Nephron (organoid): Measurements from ENCODE around the gene PLIN1.

Experiments used
- H3K27ac Mint-ChIP-seq, 3 experiments: 2 replicates each; pipeline ENCODE4 v1.8.0; 2020; ENCODE audit warnings: mixed read lengths in 3 of 3, mild to moderate bottlenecking in 2 of 3, moderate library complexity in 1 of 3
- H3K27me3 Mint-ChIP-seq: 2 replicates; pipeline ENCODE4 v1.8.0; 2021; ENCODE audit warnings: low read depth, mild to moderate bottlenecking, moderate library complexity, mixed read lengths
- H3K36me3 Mint-ChIP-seq: 2 replicates; pipeline ENCODE4 v1.8.0; 2020; ENCODE audit warnings: low read depth, mixed read lengths
- H3K4me1 Mint-ChIP-seq: 2 replicates; pipeline ENCODE4 v1.8.0; 2020; ENCODE audit warnings: mixed read lengths
- H3K4me3 Mint-ChIP-seq, 3 experiments: 2 replicates each; pipeline ENCODE4 v1.8.0; 2020; ENCODE audit warnings: mild to moderate bottlenecking in 3 of 3, mixed read lengths in 3 of 3, moderate library complexity in 2 of 3
- H3K9me3 Mint-ChIP-seq: 2 replicates; pipeline ENCODE4 v1.8.0; 2020; ENCODE audit warnings: mixed read lengths
- TF ChIP-seq, protein P1 (sequence below), 3 experiments: fragments of 200-600 bp; sonication (generic); IDR thresholded peaks; one replicate each; pipeline ENCODE4 v1.5.0; 2021; ENCODE audit warnings: antibody characterized with exemption in 3 of 3; ENCODE audit not compliant: unreplicated experiment in 3 of 3

The PLIN1 gene

DNA sequence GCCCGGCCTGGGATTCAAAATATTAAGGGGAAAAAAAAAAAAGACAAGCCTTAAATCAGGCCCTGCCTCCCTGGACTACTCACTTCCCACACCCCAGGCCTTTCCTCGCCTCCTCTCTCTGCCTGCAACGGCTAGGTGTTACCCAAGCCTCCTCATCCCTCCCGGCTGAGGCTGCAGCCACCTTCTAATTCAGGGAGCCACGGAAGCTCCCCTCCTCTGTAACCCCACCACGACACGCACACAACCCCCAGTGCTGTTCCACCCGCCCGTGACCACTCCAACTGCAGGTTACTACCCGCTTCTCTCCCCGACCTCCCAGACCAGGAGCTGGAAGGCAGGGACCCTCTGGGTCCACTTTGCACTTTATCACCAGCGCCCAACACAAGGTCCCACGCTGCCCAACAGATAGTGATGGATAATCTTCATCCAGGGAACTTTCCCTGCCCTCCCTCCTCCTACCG, 24.8 kb downstream of the PLIN1 start:
- H3K27ac Mint-ChIP-seq: no peak overlapping the region
- peak overlapping the region; percentile 87 to 89 (median 88) for H3K4me3 Mint-ChIP-seq
- TF ChIP-seq, protein P1, sequence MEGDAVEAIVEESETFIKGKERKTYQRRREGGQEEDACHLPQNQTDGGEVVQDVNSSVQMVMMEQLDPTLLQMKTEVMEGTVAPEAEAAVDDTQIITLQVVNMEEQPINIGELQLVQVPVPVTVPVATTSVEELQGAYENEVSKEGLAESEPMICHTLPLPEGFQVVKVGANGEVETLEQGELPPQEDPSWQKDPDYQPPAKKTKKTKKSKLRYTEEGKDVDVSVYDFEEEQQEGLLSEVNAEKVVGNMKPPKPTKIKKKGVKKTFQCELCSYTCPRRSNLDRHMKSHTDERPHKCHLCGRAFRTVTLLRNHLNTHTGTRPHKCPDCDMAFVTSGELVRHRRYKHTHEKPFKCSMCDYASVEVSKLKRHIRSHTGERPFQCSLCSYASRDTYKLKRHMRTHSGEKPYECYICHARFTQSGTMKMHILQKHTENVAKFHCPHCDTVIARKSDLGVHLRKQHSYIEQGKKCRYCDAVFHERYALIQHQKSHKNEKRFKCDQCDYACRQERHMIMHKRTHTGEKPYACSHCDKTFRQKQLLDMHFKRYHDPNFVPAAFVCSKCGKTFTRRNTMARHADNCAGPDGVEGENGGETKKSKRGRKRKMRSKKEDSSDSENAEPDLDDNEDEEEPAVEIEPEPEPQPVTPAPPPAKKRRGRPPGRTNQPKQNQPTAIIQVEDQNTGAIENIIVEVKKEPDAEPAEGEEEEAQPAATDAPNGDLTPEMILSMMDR (IDR thresholded peaks at IDR 0.05; ENCODE audit: unreplicated experiment in 3 of 3): no peak
- peaks cover 4% of the 10 kb centered on the region for H3K27me3 Mint-ChIP-seq
- no peaks in the 10 kb centered on the region for H3K9me3 Mint-ChIP-seq
- H3K4me1 Mint-ChIP-seq: peaks cover 19% of the 10 kb centered on the region
- peaks cover 15% of the 10 kb centered on the region for H3K36me3 Mint-ChIP-seq

GRCh38 chr15:89653578-89653977, 25.6 kb downstream of the PLIN1 start:
- H3K36me3 Mint-ChIP-seq: peaks cover 15% of the 10 kb centered on the region
- peak overlapping the region; percentile 75 to 88 (median 86) for H3K4me3 Mint-ChIP-seq
- no peaks in the 10 kb centered on the region for H3K9me3 Mint-ChIP-seq
- H3K27me3 Mint-ChIP-seq: peaks cover 4% of the 10 kb centered on the region
- no peak overlapping the region for H3K27ac Mint-ChIP-seq
- TF ChIP-seq, protein P1 (IDR thresholded peaks at IDR 0.05; ENCODE audit: unreplicated experiment in 3 of 3): no peak
- H3K4me1 Mint-ChIP-seq: peaks cover 19% of the 10 kb centered on the region

- TF ChIP-seq, protein P1 (IDR thresholded peaks at IDR 0.05; ENCODE audit: unreplicated experiment in 3 of 3): no peak
- Mint-ChIP-seq H3K4me3 (peak overlapping the region in 2 of 3 experiments; percentile 45 to 61), H3K27me3 (no peaks in the 10 kb centered on the region), H3K36me3 (peaks cover 15% of the 10 kb centered on the region), H3K4me1 (peaks cover 19% of the 10 kb centered on the region), H3K27ac (no peak overlapping the region), H3K9me3 (no peaks in the 10 kb centered on the region)
These were observed 26.5 kb downstream of the PLIN1 start for GRCh38 chr15:89652666-89653065.

GRCh38 chr15:89652131-89652530, 27.0 kb downstream of the PLIN1 start:
- Mint-ChIP-seq H3K4me3 (peak overlapping the region; percentile 28 to 61 (median 45)), H3K4me1 (peaks cover 19% of the 10 kb centered on the region), H3K27ac (no peak overlapping the region), H3K9me3 (no peaks in the 10 kb centered on the region), H3K36me3 (peaks cover 18% of the 10 kb centered on the region), H3K27me3 (no peaks in the 10 kb centered on the region)
- TF ChIP-seq, protein P1 (IDR thresholded peaks at IDR 0.05; ENCODE audit: unreplicated experiment in 3 of 3): no peak

DNA sequence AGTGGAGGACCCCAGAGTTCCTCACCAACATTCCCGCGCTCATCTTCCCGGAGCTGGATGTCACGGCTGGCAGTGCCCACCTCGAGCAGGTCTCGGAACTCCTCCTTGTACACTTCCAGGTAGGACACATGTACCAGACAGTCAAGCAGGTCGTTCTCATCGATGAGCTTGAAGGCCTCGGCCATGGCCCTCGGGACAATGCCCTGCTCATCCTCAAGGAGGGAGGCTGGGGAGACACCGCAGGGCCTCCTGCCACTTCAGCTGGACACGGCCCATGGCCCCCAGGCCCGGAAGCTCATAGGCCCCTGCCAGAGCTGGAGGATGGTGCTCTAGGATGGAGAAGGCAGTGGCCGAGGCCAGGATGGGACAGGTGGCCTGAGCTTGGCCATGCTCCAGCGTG, 29.5 kb downstream of the PLIN1 start:
- TF ChIP-seq, protein P1 (IDR thresholded peaks at IDR 0.05; ENCODE audit: unreplicated experiment in 3 of 3): no peak
- no peaks in the 10 kb centered on the region for H3K27me3 Mint-ChIP-seq

GRCh38 chr15:89649013-89649625, 30.0 kb downstream of the PLIN1 start:
- Mint-ChIP-seq H3K27ac (no peak overlapping the region), H3K36me3 (peaks cover 31% of the 10 kb centered on the region), H3K9me3 (no peaks in the 10 kb centered on the region), H3K4me1 (peaks cover 6% of the 10 kb centered on the region), H3K27me3 (no peaks in the 10 kb centered on the region), H3K4me3 (no peak overlapping the region)
- TF ChIP-seq, protein P1 (IDR thresholded peaks at IDR 0.05; ENCODE audit: unreplicated experiment in 3 of 3): no peak

More for the DNA sequence above, 29.5 kb downstream of the PLIN1 start:
- H3K9me3 Mint-ChIP-seq: no peaks in the 10 kb centered on the region
- H3K4me3 Mint-ChIP-seq: no peak overlapping the region
- H3K27ac Mint-ChIP-seq: no peak overlapping the region
- H3K36me3 Mint-ChIP-seq: peaks cover 27% of the 10 kb centered on the region
- H3K4me1 Mint-ChIP-seq: peaks cover 12% of the 10 kb centered on the region
